ENCODE data around the gene CDC42BPB. TPM values are rescaled to one million over a fixed set of nuclear protein-coding genes. Genes with fewer than 3 reads are reported as not detected.
A peak's percentile ranks its signal among the peaks of the same experiment; 100 is the strongest.
"Not testable (repeated sequence)": the region's sequence is repeated elsewhere in the genome, so short reads cannot be mapped to it uniquely, and the experiment has no call there.

The CDC42BPB gene
- total RNA-seq, 2 experiments from 2014 or later: 0.13 to 0.16 TPM

GRCh38 chr14:102926840-102927239 lies 130.5 kb downstream of the CDC42BPB start:
- H3K4me3 Mint-ChIP-seq; CTCF ChIA-PET; H3K4me1 Mint-ChIP-seq (ENCODE audit: low read depth); H3K9me3 Mint-ChIP-seq (ENCODE audit: insufficient read depth); H3K36me3 Mint-ChIP-seq (ENCODE audit: low read depth); DNase-seq; H3K27ac Mint-ChIP-seq; ATAC-seq; POLR2A ChIA-PET: not testable (repeated sequence)
- peaks cover 42% of the 10 kb centered on the region for H3K27me3 Mint-ChIP-seq (ENCODE audit: low read depth)

- Mint-ChIP-seq H3K9me3 (ENCODE audit: insufficient read depth) (no peaks in the 10 kb centered on the region), H3K4me3 (no peak overlapping the region), H3K4me1 (ENCODE audit: low read depth) (peaks cover 5% of the 10 kb centered on the region), H3K36me3 (ENCODE audit: low read depth) (no peaks in the 10 kb centered on the region), H3K27me3 (ENCODE audit: low read depth) (peaks cover 39% of the 10 kb centered on the region), H3K27ac (no peak overlapping the region)
- ATAC-seq: no peak
- ChIA-PET CTCF (no interaction called here), POLR2A (no interaction called here)
- no peak for DNase-seq
Observed at GRCh38 chr14:102926104-102926503, 131.2 kb downstream of the CDC42BPB start.

- H3K36me3 Mint-ChIP-seq (ENCODE audit: low read depth): no peaks in the 10 kb centered on the region
- ATAC-seq (no peak), DNase-seq (no peak)
- peaks cover 39% of the 10 kb centered on the region for H3K27me3 Mint-ChIP-seq (ENCODE audit: low read depth)
- CTCF ChIA-PET: no interaction called here
- H3K4me3 Mint-ChIP-seq: no peak overlapping the region
- peaks cover 5% of the 10 kb centered on the region for H3K4me1 Mint-ChIP-seq (ENCODE audit: low read depth)
- H3K27ac Mint-ChIP-seq: no peak overlapping the region
- POLR2A ChIA-PET: no interaction called here
- H3K9me3 Mint-ChIP-seq (ENCODE audit: insufficient read depth): no peaks in the 10 kb centered on the region
Observed at GRCh38 chr14:102925646-102926045, 131.7 kb downstream of the CDC42BPB start.

- Mint-ChIP-seq H3K36me3 (ENCODE audit: low read depth) (no peaks in the 10 kb centered on the region), H3K4me3 (no peak overlapping the region), H3K27me3 (ENCODE audit: low read depth) (peaks cover 39% of the 10 kb centered on the region), H3K9me3 (ENCODE audit: insufficient read depth) (no peaks in the 10 kb centered on the region), H3K27ac (no peak overlapping the region), H3K4me1 (ENCODE audit: low read depth) (peaks cover 5% of the 10 kb centered on the region)
- CTCF ChIA-PET: no interaction called here
- ATAC-seq: no peak
- POLR2A ChIA-PET: interaction anchor here (0.5 to 0.6 kb wide), 2 partner anchors 9 to 22 kb away, joined by 3 to 4 read pairs; no protein-coding TSS in a partner anchor
- DNase-seq: no peak
Observed at GRCh38 chr14:102924632-102925588, 132.4 kb downstream of the CDC42BPB start.

- H3K27ac Mint-ChIP-seq: no peak overlapping the region
- DNase-seq (no peak), ATAC-seq (no peak)
- ChIA-PET POLR2A (interaction anchor here (0.6 kb wide), 1 partner anchor 23 kb away, joined by 3 read pairs; no protein-coding TSS in a partner anchor), CTCF (no interaction called here)
- peaks cover 5% of the 10 kb centered on the region for H3K4me1 Mint-ChIP-seq (ENCODE audit: low read depth)
- H3K9me3 Mint-ChIP-seq (ENCODE audit: insufficient read depth): no peaks in the 10 kb centered on the region
- no peaks in the 10 kb centered on the region for H3K36me3 Mint-ChIP-seq (ENCODE audit: low read depth)
- peaks cover 37% of the 10 kb centered on the region for H3K27me3 Mint-ChIP-seq (ENCODE audit: low read depth)
- no peak overlapping the region for H3K4me3 Mint-ChIP-seq
Observed at GRCh38 chr14:102923925-102924486, 133.3 kb downstream of the CDC42BPB start.

- Mint-ChIP-seq H3K4me3 (no peak overlapping the region), H3K36me3 (ENCODE audit: low read depth) (no peaks in the 10 kb centered on the region), H3K27ac (no peak overlapping the region), H3K27me3 (ENCODE audit: low read depth) (peaks cover 31% of the 10 kb centered on the region), H3K9me3 (ENCODE audit: insufficient read depth) (no peaks in the 10 kb centered on the region), H3K4me1 (ENCODE audit: low read depth) (peaks cover 1% of the 10 kb centered on the region)
- no peak for ATAC-seq
- ChIA-PET POLR2A (interaction anchor here (1.1 kb wide), 1 partner anchor 49 kb away, joined by 3 read pairs; no protein-coding TSS in a partner anchor), CTCF (no interaction called here)
- no peak for DNase-seq
Observed at GRCh38 chr14:102923201-102923924, 134.0 kb downstream of the CDC42BPB start.

GRCh38 chr14:102922490-102923200 lies 134.7 kb downstream of the CDC42BPB start, which contains the start of gene AMN:
Gene AMN (plus strand): TSS chr14:102922663. CDS start chr14:102922689, 26 bp downstream.
- H3K9me3 Mint-ChIP-seq (ENCODE audit: insufficient read depth): no peaks in the 10 kb centered on the region
- H3K36me3 Mint-ChIP-seq (ENCODE audit: low read depth): no peaks in the 10 kb centered on the region
- H3K4me1 Mint-ChIP-seq (ENCODE audit: low read depth): peaks cover 2% of the 10 kb centered on the region
- H3K27me3 Mint-ChIP-seq (ENCODE audit: low read depth): peaks cover 25% of the 10 kb centered on the region
- POLR2A ChIA-PET: interaction anchor here (1.1 kb wide), 1 partner anchor 50 kb away, joined by 3 read pairs; no protein-coding TSS in a partner anchor
- no peak for DNase-seq
- CTCF ChIA-PET: no interaction called here
- ATAC-seq: peak; percentile 41
- no peak within 1 kb of the TSS for H3K4me3 Mint-ChIP-seq
- H3K27ac Mint-ChIP-seq: no peak within 1 kb of the TSS

- CTCF ChIA-PET: no interaction called here
- Mint-ChIP-seq H3K9me3 (ENCODE audit: insufficient read depth) (no peaks in the 10 kb centered on the region), H3K36me3 (ENCODE audit: low read depth) (no peaks in the 10 kb centered on the region), H3K27me3 (ENCODE audit: low read depth) (peaks cover 13% of the 10 kb centered on the region), H3K4me1 (ENCODE audit: low read depth) (peaks cover 6% of the 10 kb centered on the region), H3K4me3 (no peak overlapping the region), H3K27ac (no peak overlapping the region)
- POLR2A ChIA-PET: no interaction called here
- DNase-seq (no peak), ATAC-seq (no peak)
Observed at GRCh38 chr14:102920998-102921304, 136.4 kb downstream of the CDC42BPB start.

- Mint-ChIP-seq H3K4me3 (no peak overlapping the region), H3K4me1 (ENCODE audit: low read depth) (peaks cover 9% of the 10 kb centered on the region), H3K27ac (no peak overlapping the region), H3K36me3 (ENCODE audit: low read depth) (no peaks in the 10 kb centered on the region), H3K27me3 (ENCODE audit: low read depth) (peaks cover 9% of the 10 kb centered on the region), H3K9me3 (ENCODE audit: insufficient read depth) (no peaks in the 10 kb centered on the region)
- no peak for DNase-seq
- ATAC-seq: no peak
- ChIA-PET CTCF (no interaction called here), POLR2A (no interaction called here)
Observed at GRCh38 chr14:102920273-102920997, 136.9 kb downstream of the CDC42BPB start.

- Mint-ChIP-seq H3K4me1 (ENCODE audit: low read depth) (peaks cover 9% of the 10 kb centered on the region), H3K27me3 (ENCODE audit: low read depth) (peaks cover 3% of the 10 kb centered on the region), H3K4me3 (no peak overlapping the region), H3K27ac (no peak overlapping the region), H3K9me3 (ENCODE audit: insufficient read depth) (no peaks in the 10 kb centered on the region), H3K36me3 (ENCODE audit: low read depth) (no peaks in the 10 kb centered on the region)
- ATAC-seq: no peak
- POLR2A ChIA-PET: no interaction called here
- no peak for DNase-seq
- CTCF ChIA-PET: interaction anchor here (1.0 to 3.2 kb wide), 3 partner anchors 17 to 224 kb away, joined by 3 to 30 read pairs (median 11); no protein-coding TSS in a partner anchor
Observed at GRCh38 chr14:102918438-102918837, 138.9 kb downstream of the CDC42BPB start.

All from activated CD8-positive, alpha-beta T cell treated with anti-CD3 and anti-CD28 coated beads, Interleukin-2, amount 10 ng/mL, durations not matched to agents 7 days and 5 days (primary cell).